B cell (primary cell): ENCODE results near the gene SCFD2. TPM values are rescaled to one million over a fixed set of nuclear protein-coding genes. Genes with fewer than 3 reads are reported as not detected.

Experiments
- ATAC-seq: fragments of 200-7000 bp; cut with Tn5 transposase; one replicate; pipeline ENCODE4 v1.10.0; 2021; ENCODE audit warnings: low read depth, mild to moderate bottlenecking, moderate number of reproducible peaks, moderate library complexity
- CTCF ChIA-PET: fragments of 350-600 bp; sonication (Branson Sonifier 250); formaldehyde crosslinking; loops from one replicate; lab custom pipeline; 2021; ENCODE audit warnings: antibody characterized with exemption, inconsistent platforms; lab: Charles Lee
- POLR2A ChIA-PET: fragments of 350-600 bp; sonication (Branson Sonifier 250); formaldehyde crosslinking; loops from one replicate; lab custom pipeline; 2021; ENCODE audit warnings: antibody characterized with exemption; lab: Charles Lee
- DNase-seq: peaks from one replicate; pipeline ENCODE4 v3.0.0; 2013
- H2AFZ ChIP-seq: 2 replicates; pipeline ENCODE4 v1.6.1; 2012; ENCODE audit warnings: mild to moderate bottlenecking, low read depth, low read length; ENCODE audit not compliant: insufficient read depth, poor library complexity, severe bottlenecking
- H3K27ac ChIP-seq, 2 donors: 1 replicate in 1 of 2; 2 replicates in 1 of 2; pipeline ENCODE4 v1.5.1; 2012 to 2013; ENCODE audit warnings: low read length in 2 of 2, mild to moderate bottlenecking in 2 of 2, moderate library complexity in 1 of 2
- H3K27me3 ChIP-seq, 4 experiments: fragments of 200-600 bp in 1 of 4; sonication (generic) in 1 of 4; replicated peaks in 1 of 4; 1 replicate in 2 of 4; 2 replicates in 2 of 4; pipeline versions ENCODE4 v1.6.1 to v1.7.0; 2013 to 2016; ENCODE audit warnings: low read length in 3 of 4, mild to moderate bottlenecking in 2 of 4, mixed read lengths in 1 of 4, moderate library complexity in 1 of 4; ENCODE audit not compliant: insufficient read depth in 4 of 4, control insufficient read depth in 3 of 4; ENCODE audit errors: control extremely low read depth in 1 of 4
- H3K36me3 ChIP-seq, 2 experiments: replicated peaks in 1 of 2; 1 replicate in 1 of 2; 2 replicates in 1 of 2; pipeline versions ENCODE4 v1.6.1 to v1.7.1; 2013; ENCODE audit warnings: low read length in 1 of 2; ENCODE audit not compliant: insufficient read depth in 2 of 2, control insufficient read depth in 1 of 2; ENCODE audit errors: control extremely low read depth in 1 of 2, extremely low read depth in 1 of 2
- H3K4me1 ChIP-seq, 2 donors: fragments of 200-600 bp in 1 of 2; sonication (generic) in 1 of 2; 1 replicate in 1 of 2; 2 replicates in 1 of 2; pipeline versions ENCODE4 v1.5.1 to v1.6.1; 2013 to 2017; ENCODE audit warnings: low read length in 2 of 2; ENCODE audit not compliant: control insufficient read depth in 2 of 2, insufficient read depth in 2 of 2
- H3K4me2 ChIP-seq: replicated peaks from 2 replicates; pipeline ENCODE3; 2012; ENCODE audit warnings: mild to moderate bottlenecking, low read depth, low read length; ENCODE audit not compliant: poor library complexity, severe bottlenecking
- H3K4me3 ChIP-seq, 5 experiments: fragments of 200-600 bp in 1 of 5; sonication (generic) in 1 of 5; 1 replicate in 3 of 5; 2 replicates in 2 of 5; pipeline versions ENCODE4 v1.5.1 to v1.7.0; 2011 to 2016; ENCODE audit warnings: low read length in 4 of 5, mild to moderate bottlenecking in 4 of 5, low read depth in 2 of 5, control low read depth in 1 of 5, moderate library complexity in 1 of 5; ENCODE audit not compliant: insufficient read depth in 1 of 5; ENCODE audit errors: control extremely low read depth in 1 of 5, extremely low read depth in 1 of 5
- H3K79me2 ChIP-seq: fragments of 200-600 bp; sonication (generic); one replicate; pipeline ENCODE4 v1.6.0; 2016; ENCODE audit warnings: low read length; ENCODE audit not compliant: control insufficient read depth, insufficient read depth
- H3K9ac ChIP-seq: fragments of 200-600 bp; sonication (generic); 2 replicates; pipeline ENCODE4 v1.6.1; 2017; ENCODE audit warnings: mild to moderate bottlenecking, low read length, moderate library complexity
- H3K9me3 ChIP-seq, 3 donors: one replicate each; pipeline versions ENCODE4 v1.6.1 to v1.7.1; 2013; ENCODE audit warnings: low read length in 2 of 3; ENCODE audit not compliant: control insufficient read depth in 2 of 3, insufficient read depth in 1 of 3; ENCODE audit errors: control extremely low read depth in 1 of 3
- H4K20me1 ChIP-seq: 2 replicates; pipeline ENCODE4 v1.6.0; 2012; ENCODE audit warnings: mild to moderate bottlenecking, low read length; ENCODE audit not compliant: insufficient read depth, control insufficient read depth, poor library complexity, severe bottlenecking
- H3K27ac Mint-ChIP-seq: one replicate; pipeline ENCODE4 v1.8.0; 2021; ENCODE audit warnings: mixed read lengths
- H3K27me3 Mint-ChIP-seq: one replicate; pipeline ENCODE4 v1.8.0; 2021; ENCODE audit warnings: mixed read lengths
- H3K4me1 Mint-ChIP-seq: one replicate; pipeline ENCODE4 v1.8.0; 2021; ENCODE audit warnings: mixed read lengths
- H3K4me3 Mint-ChIP-seq: one replicate; pipeline ENCODE4 v1.8.0; 2021; ENCODE audit warnings: mixed read lengths
- H3K9me3 Mint-ChIP-seq: one replicate; pipeline ENCODE4 v1.8.0; 2022; ENCODE audit warnings: mixed read lengths; ENCODE audit not compliant: insufficient read depth
- CTCF ChIP-seq: fragments of 200-600 bp; IDR thresholded peaks from one replicate; pipeline ENCODE4 v1.8.0; 2022; ENCODE audit warnings: antibody characterized with exemption, mild to moderate bottlenecking
- EZH2 ChIP-seq: IDR thresholded peaks from 2 replicates; pipeline ENCODE4 v1.6.1; 2012; ENCODE audit warnings: borderline replicate concordance, low read depth, mild to moderate bottlenecking, moderate library complexity, low read length; ENCODE audit not compliant: insufficient read depth, poor library complexity, severe bottlenecking
- WGBS: methylation state at CpG from one replicate; pipeline ENCODE4 v1.1.5; 2013; ENCODE audit warnings: missing lambda C conversion rate; ENCODE audit not compliant: insufficient coverage; 5-methylcytosine and 5-hydroxymethylcytosine counted together
- intact Hi-C: fragments of 100-400 bp; cut with micrococcal nuclease; formaldehyde crosslinking; loops from one replicate; pipeline ENCODE4 v1.10.0; 2022
- polyA plus RNA-seq: library from polyadenylated mRNA; depleted of rRNA; stranded (reverse); fragments of >200 nt; gene quantifications from 2 replicates; pipeline ENCODE4 v1.2.3, GENCODE V29; 2012
- total RNA-seq, 2 donors: library from RNA; stranded (reverse); fragments of 120-200 nt in 1 of 2; gene quantifications; 1 replicate in 1 of 2; 2 replicates in 1 of 2; pipeline versions ENCODE4 v1.2.3 to v1.2.4, GENCODE V29; 2013 to 2022

Gene SCFD2
- total and polyA plus RNA-seq, 2 donors (not counting 1 experiment from before 2014, with no cell fraction given) = 12.8 to 20.4 TPM

DNA sequence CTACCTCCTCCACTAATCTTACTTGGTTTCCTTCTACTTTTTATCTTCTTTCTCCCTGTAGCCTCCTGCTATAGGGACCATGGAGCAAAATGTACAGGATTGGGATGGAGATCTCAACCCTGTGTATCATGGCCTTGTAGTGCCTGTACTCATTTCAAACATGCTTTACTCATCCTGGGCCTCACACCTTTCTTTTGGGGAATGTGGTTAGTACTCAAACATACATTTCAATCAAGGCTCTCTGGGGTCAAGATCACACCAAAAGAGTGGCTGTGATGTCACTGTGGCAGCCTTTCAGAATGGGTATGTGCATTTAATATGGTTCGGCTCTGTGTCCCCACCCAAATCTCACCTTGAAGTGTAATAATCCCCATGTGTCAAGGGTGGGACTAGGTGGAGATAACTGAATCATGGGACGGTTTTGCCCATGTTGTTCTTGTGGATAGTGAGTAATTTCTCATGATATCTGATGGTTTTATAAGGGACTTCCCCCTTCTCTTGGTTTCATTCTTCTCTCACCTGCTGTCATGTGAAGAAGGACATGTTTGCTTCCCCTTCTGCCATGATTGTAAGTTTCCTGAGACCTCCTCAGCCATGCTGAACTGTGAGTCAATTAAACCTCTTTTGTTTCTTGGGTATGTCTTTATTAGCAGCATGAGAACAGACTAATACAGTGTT, 298.6 kb downstream of the SCFD2 start:
- no peaks in the 10 kb centered on the region for H3K79me2 ChIP-seq
- intact Hi-C loops = no loop called here
- POLR2A ChIA-PET = no interaction called here
- DNase-seq = no peak
- CTCF ChIA-PET = no interaction called here
- no peaks in the 10 kb centered on the region for H3K4me1 ChIP-seq
- no peak overlapping the region for H3K9ac ChIP-seq
- no CpG with 5 or more reads among the region's 2 CpGs for WGBS
- H3K27me3 ChIP-seq = no peaks in the 10 kb centered on the region
- H3K9me3 ChIP-seq = peaks cover 0 to 11% (median 0%) of the 10 kb centered on the region in 3 donors
- no peak for TF ChIP-seq CTCF
- no peak for TF ChIP-seq EZH2
- no peak overlapping the region for H3K4me3 ChIP-seq
- no peaks in the 10 kb centered on the region for H3K36me3 ChIP-seq
- peaks cover 2% of the 10 kb centered on the region for H3K9me3 Mint-ChIP-seq
- H4K20me1 ChIP-seq = no peaks in the 10 kb centered on the region
- H2AFZ ChIP-seq = no peak overlapping the region
- H3K27ac ChIP-seq = no peak overlapping the region
- H3K4me1 Mint-ChIP-seq = no peaks in the 10 kb centered on the region
- H3K4me3 Mint-ChIP-seq = no peak overlapping the region
- ATAC-seq = no peak
- H3K4me2 ChIP-seq = no peak overlapping the region
- H3K27me3 Mint-ChIP-seq = no peaks in the 10 kb centered on the region
- H3K27ac Mint-ChIP-seq = no peak overlapping the region

DNA sequence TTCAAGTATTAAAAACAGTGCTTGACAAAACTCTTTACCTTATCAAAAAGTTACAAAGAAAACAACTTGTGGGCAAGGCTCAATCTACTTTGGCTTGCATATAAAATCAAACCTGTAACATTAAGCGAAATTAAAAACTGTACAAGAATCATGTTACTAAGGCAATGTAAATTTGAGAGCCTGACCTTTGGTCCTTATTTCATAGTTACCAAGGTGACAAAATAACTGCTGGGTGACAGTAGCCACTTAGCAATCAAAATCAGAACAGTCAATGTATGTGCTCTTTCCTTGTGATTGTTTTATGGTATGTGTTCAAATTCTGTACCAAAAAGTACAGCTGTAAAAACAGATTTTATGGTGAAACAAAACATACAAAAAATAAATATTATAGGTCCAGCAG, 299.7 kb downstream of the SCFD2 start:
- no peaks in the 10 kb centered on the region for H3K27me3 ChIP-seq
- H3K4me1 ChIP-seq = no peaks in the 10 kb centered on the region
- no peak overlapping the region for H3K4me2 ChIP-seq
- no peak for DNase-seq
- H3K27ac ChIP-seq = no peak overlapping the region
- intact Hi-C loops = no loop called here
- Mint-ChIP-seq H3K9me3 (peaks cover 2% of the 10 kb centered on the region), H3K27me3 (no peaks in the 10 kb centered on the region), H3K4me3 (no peak overlapping the region), H3K4me1 (no peaks in the 10 kb centered on the region), H3K27ac (no peak overlapping the region)
- no peaks in the 10 kb centered on the region for H3K79me2 ChIP-seq
- CTCF ChIA-PET = no interaction called here
- ATAC-seq = no peak
- POLR2A ChIA-PET = no interaction called here
- WGBS = no CpG with 5 or more reads among the region's 1 CpG
- H3K36me3 ChIP-seq = no peaks in the 10 kb centered on the region
- no peak overlapping the region for H2AFZ ChIP-seq
- no peaks in the 10 kb centered on the region for H4K20me1 ChIP-seq
- TF ChIP-seq EZH2 (no peak), CTCF (no peak)
- H3K4me3 ChIP-seq = no peak overlapping the region
- H3K9me3 ChIP-seq = peaks cover 0 to 11% (median 0%) of the 10 kb centered on the region in 3 donors
- H3K9ac ChIP-seq = no peak overlapping the region
